Measurements from ENCODE around the gene FARS2.

Gene FARS2

GRCh38 chr6:5763871-5764270, 502.6 kb downstream of the FARS2 start:
- no peaks in the 10 kb centered on the region for H3K4me1 Mint-ChIP-seq (ENCODE audit: low read depth)
- H3K27me3 Mint-ChIP-seq (ENCODE audit: low read depth) = no peaks in the 10 kb centered on the region
- H3K4me3 Mint-ChIP-seq = no peak overlapping the region
- H3K27ac Mint-ChIP-seq = no peak overlapping the region
- peaks cover 5% of the 10 kb centered on the region for H3K9me3 Mint-ChIP-seq
- H3K36me3 Mint-ChIP-seq (ENCODE audit: low read depth) = peaks cover 2% of the 10 kb centered on the region

GRCh38 chr6:5764401-5764955, 503.2 kb downstream of the FARS2 start:
- peaks cover 2% of the 10 kb centered on the region for H3K36me3 Mint-ChIP-seq (ENCODE audit: low read depth)
- H3K4me3 Mint-ChIP-seq = no peak overlapping the region
- no peaks in the 10 kb centered on the region for H3K4me1 Mint-ChIP-seq (ENCODE audit: low read depth)
- H3K27ac Mint-ChIP-seq = no peak overlapping the region
- H3K9me3 Mint-ChIP-seq = peaks cover 9% of the 10 kb centered on the region
- H3K27me3 Mint-ChIP-seq (ENCODE audit: low read depth) = no peaks in the 10 kb centered on the region

DNA sequence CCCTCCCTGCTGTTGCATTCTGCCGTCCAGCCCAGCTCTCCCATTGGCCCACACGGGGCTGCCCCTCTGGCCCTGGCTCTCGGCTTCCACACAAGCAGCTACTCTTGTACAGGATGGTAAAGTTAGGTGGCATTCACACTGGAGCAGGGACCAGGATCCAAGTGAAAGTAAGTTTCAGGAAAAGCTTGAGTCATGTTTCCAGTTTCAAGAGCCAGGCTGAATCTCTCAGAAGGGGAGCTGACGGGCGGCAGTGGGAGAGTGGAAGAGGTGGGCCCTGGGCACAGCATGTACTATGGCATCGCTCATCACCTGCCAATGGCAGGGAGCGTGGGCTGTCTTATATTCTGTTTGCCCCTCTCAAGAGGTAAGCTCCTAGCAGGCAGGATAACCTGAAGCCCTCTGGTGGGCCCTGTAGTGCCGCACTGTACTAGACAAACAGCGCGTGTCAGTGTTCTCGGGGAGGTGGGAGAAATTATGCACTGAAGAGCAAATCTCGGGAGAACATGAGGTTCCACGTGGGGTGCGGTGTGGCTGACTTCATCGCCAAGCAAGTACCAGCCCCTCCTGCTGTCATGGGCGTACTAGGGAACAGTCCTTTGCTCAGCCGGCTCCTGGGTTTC, 503.9 kb downstream of the FARS2 start:
- no peak overlapping the region for H3K27ac Mint-ChIP-seq
- H3K4me1 Mint-ChIP-seq (ENCODE audit: low read depth) = no peaks in the 10 kb centered on the region
- H3K27me3 Mint-ChIP-seq (ENCODE audit: low read depth) = no peaks in the 10 kb centered on the region
- H3K9me3 Mint-ChIP-seq = peaks cover 9% of the 10 kb centered on the region
- H3K36me3 Mint-ChIP-seq (ENCODE audit: low read depth) = peaks cover 2% of the 10 kb centered on the region
- H3K4me3 Mint-ChIP-seq = no peak overlapping the region

GRCh38 chr6:5766260-5766659, 504.9 kb downstream of the FARS2 start:
- Mint-ChIP-seq H3K27me3 (ENCODE audit: low read depth) (no peaks in the 10 kb centered on the region), H3K4me1 (ENCODE audit: low read depth) (no peaks in the 10 kb centered on the region), H3K36me3 (ENCODE audit: low read depth) (peaks cover 2% of the 10 kb centered on the region), H3K27ac (no peak overlapping the region), H3K4me3 (no peak overlapping the region), H3K9me3 (peaks cover 9% of the 10 kb centered on the region)

DNA sequence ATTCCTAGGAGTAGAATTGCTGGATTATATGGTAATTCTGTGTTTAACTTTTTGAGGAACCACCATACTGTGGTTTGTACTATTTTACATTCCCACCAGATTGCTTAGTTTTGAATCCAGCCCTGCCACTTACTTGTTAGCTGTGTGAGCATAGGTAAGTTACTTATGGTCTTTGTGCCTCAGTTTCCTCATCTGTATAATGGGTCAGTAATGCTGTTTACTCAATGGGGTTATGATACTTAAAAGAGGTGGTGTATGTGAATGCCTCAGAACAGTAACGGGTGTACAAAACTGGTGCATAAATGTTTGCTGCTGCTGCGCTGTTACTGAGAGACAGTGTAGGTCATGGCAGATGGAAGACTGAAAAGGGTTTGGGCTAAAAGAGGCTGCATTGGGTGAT, 506.2 kb downstream of the FARS2 start:
- Mint-ChIP-seq H3K27me3 (ENCODE audit: low read depth) (no peaks in the 10 kb centered on the region), H3K4me1 (ENCODE audit: low read depth) (no peaks in the 10 kb centered on the region), H3K36me3 (ENCODE audit: low read depth) (peaks cover 2% of the 10 kb centered on the region), H3K4me3 (no peak overlapping the region), H3K9me3 (peaks cover 9% of the 10 kb centered on the region), H3K27ac (no peak overlapping the region)

GRCh38 chr6:5771211-5771610, 509.9 kb downstream of the FARS2 start:
- Mint-ChIP-seq H3K27me3 (ENCODE audit: low read depth) (no peaks in the 10 kb centered on the region), H3K36me3 (ENCODE audit: low read depth) (peaks cover 2% of the 10 kb centered on the region), H3K4me3 (no peak overlapping the region), H3K9me3 (peaks cover 9% of the 10 kb centered on the region), H3K27ac (no peak overlapping the region), H3K4me1 (ENCODE audit: low read depth) (no peaks in the 10 kb centered on the region)

DNA sequence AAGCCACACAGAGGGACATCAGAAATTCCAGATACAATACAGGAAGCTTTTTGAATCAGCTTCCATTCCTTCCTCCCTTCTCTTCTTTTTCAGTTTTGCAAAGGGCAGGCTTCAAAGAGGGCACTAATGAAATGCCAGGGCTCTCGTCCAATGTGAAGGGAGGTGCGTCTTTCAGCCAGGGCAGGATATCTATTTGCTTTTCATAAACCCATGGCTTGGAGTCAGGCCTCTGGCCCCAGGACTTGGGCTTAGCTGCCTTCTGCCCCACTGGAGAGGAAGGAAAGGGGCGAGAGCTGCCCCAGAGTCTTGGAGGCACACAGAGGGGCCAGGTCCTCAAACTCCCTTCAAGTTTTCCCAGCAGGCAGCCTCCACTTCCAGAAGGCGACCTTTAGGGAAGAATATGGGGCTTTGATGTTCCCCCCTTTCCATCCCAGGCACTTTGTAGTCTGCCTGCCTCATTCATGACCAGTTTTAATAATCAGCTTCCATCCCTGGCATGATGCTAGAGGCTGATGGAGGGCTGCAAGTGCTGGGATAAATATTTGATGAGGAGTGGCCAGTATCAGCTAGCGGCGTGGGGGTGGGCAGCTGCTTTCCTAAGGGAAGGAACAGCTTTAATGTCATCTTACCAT, 510.6 kb downstream of the FARS2 start:
- peaks cover 2% of the 10 kb centered on the region for H3K36me3 Mint-ChIP-seq (ENCODE audit: low read depth)
- no peaks in the 10 kb centered on the region for H3K27me3 Mint-ChIP-seq (ENCODE audit: low read depth)
- H3K4me3 Mint-ChIP-seq = no peak overlapping the region
- peaks cover 9% of the 10 kb centered on the region for H3K9me3 Mint-ChIP-seq
- no peak overlapping the region for H3K27ac Mint-ChIP-seq
- H3K4me1 Mint-ChIP-seq (ENCODE audit: low read depth) = no peaks in the 10 kb centered on the region

GRCh38 chr6:5772408-5773120, 511.3 kb downstream of the FARS2 start:
- no peaks in the 10 kb centered on the region for H3K27me3 Mint-ChIP-seq (ENCODE audit: low read depth)
- no peaks in the 10 kb centered on the region for H3K4me1 Mint-ChIP-seq (ENCODE audit: low read depth)
- H3K9me3 Mint-ChIP-seq = peaks cover 9% of the 10 kb centered on the region
- no peak overlapping the region for H3K4me3 Mint-ChIP-seq
- no peak overlapping the region for H3K27ac Mint-ChIP-seq
- peaks cover 2% of the 10 kb centered on the region for H3K36me3 Mint-ChIP-seq (ENCODE audit: low read depth)

DNA sequence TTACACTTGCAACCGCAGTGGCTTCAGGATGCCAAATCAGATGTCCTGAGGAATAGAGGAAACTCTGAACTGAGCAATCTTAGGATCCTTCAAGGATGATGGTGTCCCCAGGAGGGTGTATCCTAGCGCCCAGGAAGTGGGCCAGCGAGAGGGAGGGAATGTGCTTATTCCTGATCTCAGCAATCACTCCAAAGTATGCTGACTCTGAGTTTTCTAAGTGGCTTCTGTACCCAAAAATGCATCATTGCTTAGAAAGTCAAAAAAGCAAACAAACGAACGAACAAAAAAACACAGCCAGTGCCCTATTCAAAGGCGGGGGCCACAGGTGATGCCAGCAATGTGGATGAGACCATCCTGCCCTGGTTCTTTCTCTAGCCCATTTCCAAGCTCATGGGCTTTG, 514.8 kb downstream of the FARS2 start:
- no peak overlapping the region for H3K4me3 Mint-ChIP-seq
- no peaks in the 10 kb centered on the region for H3K9me3 Mint-ChIP-seq
- H3K4me1 Mint-ChIP-seq (ENCODE audit: low read depth) = no peaks in the 10 kb centered on the region
- no peak overlapping the region for H3K27ac Mint-ChIP-seq
- H3K27me3 Mint-ChIP-seq (ENCODE audit: low read depth) = no peaks in the 10 kb centered on the region
- no peaks in the 10 kb centered on the region for H3K36me3 Mint-ChIP-seq (ENCODE audit: low read depth)

- Mint-ChIP-seq H3K9me3 (no peaks in the 10 kb centered on the region), H3K4me1 (ENCODE audit: low read depth) (no peaks in the 10 kb centered on the region), H3K27me3 (ENCODE audit: low read depth) (no peaks in the 10 kb centered on the region), H3K36me3 (ENCODE audit: low read depth) (no peaks in the 10 kb centered on the region), H3K4me3 (no peak overlapping the region), H3K27ac (no peak overlapping the region)
These were observed 515.5 kb downstream of the FARS2 start for GRCh38 chr6:5776706-5777390.

DNA sequence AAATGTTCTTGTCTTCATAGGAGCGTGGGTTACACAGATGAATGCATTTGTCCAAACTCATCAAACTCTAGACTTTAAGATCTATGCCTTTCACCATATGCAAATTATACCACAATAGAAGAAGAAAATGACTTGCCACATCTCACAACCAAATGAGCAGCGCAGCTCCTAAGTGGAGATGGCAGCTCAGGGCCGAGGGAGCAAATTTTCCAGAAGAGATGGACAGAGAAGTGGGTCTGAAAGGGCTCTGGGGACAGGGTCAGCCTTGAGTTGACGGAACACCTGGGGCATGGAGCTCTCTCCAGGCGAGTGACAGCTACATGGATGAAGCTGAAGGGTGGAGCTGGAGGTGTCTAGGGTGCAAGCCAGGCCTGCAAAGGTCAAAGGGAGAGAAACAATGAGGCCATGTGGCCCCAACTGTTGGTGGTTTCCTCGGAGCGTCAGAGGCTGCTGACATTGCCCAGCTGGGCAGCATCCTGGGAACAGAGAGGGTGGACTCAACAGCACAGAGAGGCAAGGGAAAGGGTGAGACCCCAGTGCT, 517.1 kb downstream of the FARS2 start:
- Mint-ChIP-seq H3K36me3 (ENCODE audit: low read depth) (no peaks in the 10 kb centered on the region), H3K4me3 (no peak overlapping the region)

GRCh38 chr6:5778906-5779305, 517.6 kb downstream of the FARS2 start:
- Mint-ChIP-seq H3K36me3 (ENCODE audit: low read depth) (no peaks in the 10 kb centered on the region), H3K27me3 (ENCODE audit: low read depth) (no peaks in the 10 kb centered on the region), H3K27ac (no peak overlapping the region), H3K9me3 (no peaks in the 10 kb centered on the region), H3K4me1 (ENCODE audit: low read depth) (no peaks in the 10 kb centered on the region), H3K4me3 (no peak overlapping the region)

More for the DNA sequence above, 517.1 kb downstream of the FARS2 start:
- H3K4me1 Mint-ChIP-seq (ENCODE audit: low read depth) = no peaks in the 10 kb centered on the region
- no peaks in the 10 kb centered on the region for H3K27me3 Mint-ChIP-seq (ENCODE audit: low read depth)
- no peak overlapping the region for H3K27ac Mint-ChIP-seq
- H3K9me3 Mint-ChIP-seq = no peaks in the 10 kb centered on the region

- no peaks in the 10 kb centered on the region for H3K9me3 Mint-ChIP-seq
- H3K36me3 Mint-ChIP-seq (ENCODE audit: low read depth) = no peaks in the 10 kb centered on the region
- no peak overlapping the region for H3K4me3 Mint-ChIP-seq
- H3K27ac Mint-ChIP-seq = no peak overlapping the region
- no peaks in the 10 kb centered on the region for H3K27me3 Mint-ChIP-seq (ENCODE audit: low read depth)
- H3K4me1 Mint-ChIP-seq (ENCODE audit: low read depth) = no peaks in the 10 kb centered on the region
These were observed 519.7 kb downstream of the FARS2 start for GRCh38 chr6:5781019-5781418.

- H3K9me3 Mint-ChIP-seq = no peaks in the 10 kb centered on the region
- H3K27ac Mint-ChIP-seq = no peak overlapping the region
- no peaks in the 10 kb centered on the region for H3K36me3 Mint-ChIP-seq (ENCODE audit: low read depth)
- H3K4me1 Mint-ChIP-seq (ENCODE audit: low read depth) = no peaks in the 10 kb centered on the region
- H3K4me3 Mint-ChIP-seq = no peak overlapping the region
- no peaks in the 10 kb centered on the region for H3K27me3 Mint-ChIP-seq (ENCODE audit: low read depth)
These were observed 520.7 kb downstream of the FARS2 start for GRCh38 chr6:5781966-5782556.
